ENCODE data around the gene ASB16. TPM values are rescaled to one million over a fixed set of nuclear protein-coding genes. Genes with fewer than 3 reads are reported as not detected.
A peak's percentile ranks its signal among the peaks of the same experiment; 100 is the strongest.

ASB16 gene
- total and polyA plus RNA-seq, 10 of the 15 experiments (the other 5 are each of a cell fraction or from before 2014, with no cell fraction given), result 0.07 to 1.1 (median 0.44) TPM; not detected in 5

- peak in 1 of 3 experiments; percentile 28; a peak in 2 of 6 replicates for TF ChIP-seq CTCF (IDR thresholded peaks at IDR 0.05 in 2 of 3, conservative IDR thresholded peaks at IDR 0.05 in 1 of 3; ENCODE audit: control insufficient read depth in 2 of 3, extremely low read depth in 1 of 3, insufficient read depth in 1 of 3, low read depth in 3 of 3, low read length in 3 of 3)
- peak; percentile 63; the same call in 1 of the 2 replicates for TF ChIP-seq PKNOX1 (IDR thresholded peaks at IDR 0.05)
- TF ChIP-seq STAT3 (IDR thresholded peaks at IDR 0.05; ENCODE audit: low read depth, low read length), result no peak
- TF ChIP-seq POLR2AphosphoS5 (IDR thresholded peaks at IDR 0.05; ENCODE audit: low read length), result peak; percentile 71
- no peak for TF ChIP-seq TCF12 (IDR thresholded peaks at IDR 0.05; ENCODE audit: low read depth, low read length)
- TF ChIP-seq, protein P1, sequence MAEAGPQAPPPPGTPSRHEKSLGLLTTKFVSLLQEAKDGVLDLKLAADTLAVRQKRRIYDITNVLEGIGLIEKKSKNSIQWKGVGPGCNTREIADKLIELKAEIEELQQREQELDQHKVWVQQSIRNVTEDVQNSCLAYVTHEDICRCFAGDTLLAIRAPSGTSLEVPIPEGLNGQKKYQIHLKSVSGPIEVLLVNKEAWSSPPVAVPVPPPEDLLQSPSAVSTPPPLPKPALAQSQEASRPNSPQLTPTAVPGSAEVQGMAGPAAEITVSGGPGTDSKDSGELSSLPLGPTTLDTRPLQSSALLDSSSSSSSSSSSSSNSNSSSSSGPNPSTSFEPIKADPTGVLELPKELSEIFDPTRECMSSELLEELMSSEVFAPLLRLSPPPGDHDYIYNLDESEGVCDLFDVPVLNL (IDR thresholded peaks at IDR 0.05; ENCODE audit: low read depth, low read length), result no peak
- TF ChIP-seq SKIL (IDR thresholded peaks at IDR 0.05; ENCODE audit: low read depth, poor library complexity, severe bottlenecking), result no peak
- no peak for TF ChIP-seq ZBTB40 (IDR thresholded peaks at IDR 0.05; ENCODE audit: borderline replicate concordance)
- TF ChIP-seq, protein P2, sequence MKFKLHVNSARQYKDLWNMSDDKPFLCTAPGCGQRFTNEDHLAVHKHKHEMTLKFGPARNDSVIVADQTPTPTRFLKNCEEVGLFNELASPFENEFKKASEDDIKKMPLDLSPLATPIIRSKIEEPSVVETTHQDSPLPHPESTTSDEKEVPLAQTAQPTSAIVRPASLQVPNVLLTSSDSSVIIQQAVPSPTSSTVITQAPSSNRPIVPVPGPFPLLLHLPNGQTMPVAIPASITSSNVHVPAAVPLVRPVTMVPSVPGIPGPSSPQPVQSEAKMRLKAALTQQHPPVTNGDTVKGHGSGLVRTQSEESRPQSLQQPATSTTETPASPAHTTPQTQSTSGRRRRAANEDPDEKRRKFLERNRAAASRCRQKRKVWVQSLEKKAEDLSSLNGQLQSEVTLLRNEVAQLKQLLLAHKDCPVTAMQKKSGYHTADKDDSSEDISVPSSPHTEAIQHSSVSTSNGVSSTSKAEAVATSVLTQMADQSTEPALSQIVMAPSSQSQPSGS (IDR thresholded peaks at IDR 0.05; ENCODE audit: low read length), result no peak
- TF ChIP-seq RB1 (IDR thresholded peaks at IDR 0.05; ENCODE audit: borderline replicate concordance), result no peak
- TF ChIP-seq EGR1 (IDR thresholded peaks at IDR 0.05; ENCODE audit: borderline replicate concordance in 1 of 2, low read depth in 2 of 2, low read length in 2 of 2), result peak in 1 of 2 experiments; percentile 8; a peak in 1 of 3 replicates
- TF ChIP-seq PAX8 (IDR thresholded peaks at IDR 0.05), result no peak
- no peak for TF ChIP-seq ZNF24 (IDR thresholded peaks at IDR 0.05)
- no peak for TF ChIP-seq MLLT1 (IDR thresholded peaks at IDR 0.05)
Measured at GRCh38 chr17:44197980-44198720, 27.6 kb downstream of the ASB16 start (continued).
